Prostate gland (tissue), 2 donors: ENCODE data around the gene UBE4B.
"Not testable (repeated sequence)": the region's sequence is repeated elsewhere in the genome, so short reads cannot be mapped to it uniquely, and the experiment has no call there.

ENCODE experiments used
- POLR2A ChIP-seq: fragments of 450-650 bp; IDR thresholded peaks from one replicate; pipeline ENCODE4 v1.6.1; 2016; ENCODE audit warnings: antibody characterized with exemption, mild to moderate bottlenecking
- TF ChIP-seq, protein P1 (sequence below), 4 experiments: fragments of 200-600 bp in 2 of 4; fragments of 450-650 bp in 2 of 4; sonication (generic) in 2 of 4; IDR thresholded peaks; 1 replicate in 3 of 4; 2 replicates in 1 of 4; pipeline ENCODE4 v1.5.1; 2016 to 2019; ENCODE audit warnings: antibody characterized with exemption in 4 of 4, mild to moderate bottlenecking in 2 of 4, moderate library complexity in 2 of 4

DNA sequence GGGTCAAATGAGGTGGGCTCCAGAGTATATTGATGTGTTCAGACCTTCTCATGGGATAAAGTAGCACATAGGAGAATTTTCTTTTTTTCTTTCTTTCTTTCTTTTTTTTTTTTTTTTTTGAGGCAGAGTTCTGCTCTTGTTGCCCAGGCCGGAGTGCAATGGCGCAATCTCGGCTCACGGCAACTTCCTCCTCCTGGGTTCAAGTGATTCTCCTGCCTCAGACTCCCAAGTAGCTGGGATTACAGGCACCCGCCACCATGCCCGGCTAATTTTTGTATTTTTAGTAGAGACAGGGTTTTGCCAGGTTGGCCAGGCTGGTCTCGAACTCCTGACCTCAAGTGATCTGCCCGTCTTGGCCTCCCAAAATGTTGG, 74.7 kb downstream of the UBE4B start:
- not testable (repeated sequence) for TF ChIP-seq POLR2A
- TF ChIP-seq, protein P1, sequence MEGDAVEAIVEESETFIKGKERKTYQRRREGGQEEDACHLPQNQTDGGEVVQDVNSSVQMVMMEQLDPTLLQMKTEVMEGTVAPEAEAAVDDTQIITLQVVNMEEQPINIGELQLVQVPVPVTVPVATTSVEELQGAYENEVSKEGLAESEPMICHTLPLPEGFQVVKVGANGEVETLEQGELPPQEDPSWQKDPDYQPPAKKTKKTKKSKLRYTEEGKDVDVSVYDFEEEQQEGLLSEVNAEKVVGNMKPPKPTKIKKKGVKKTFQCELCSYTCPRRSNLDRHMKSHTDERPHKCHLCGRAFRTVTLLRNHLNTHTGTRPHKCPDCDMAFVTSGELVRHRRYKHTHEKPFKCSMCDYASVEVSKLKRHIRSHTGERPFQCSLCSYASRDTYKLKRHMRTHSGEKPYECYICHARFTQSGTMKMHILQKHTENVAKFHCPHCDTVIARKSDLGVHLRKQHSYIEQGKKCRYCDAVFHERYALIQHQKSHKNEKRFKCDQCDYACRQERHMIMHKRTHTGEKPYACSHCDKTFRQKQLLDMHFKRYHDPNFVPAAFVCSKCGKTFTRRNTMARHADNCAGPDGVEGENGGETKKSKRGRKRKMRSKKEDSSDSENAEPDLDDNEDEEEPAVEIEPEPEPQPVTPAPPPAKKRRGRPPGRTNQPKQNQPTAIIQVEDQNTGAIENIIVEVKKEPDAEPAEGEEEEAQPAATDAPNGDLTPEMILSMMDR (IDR thresholded peaks at IDR 0.05) = not testable (repeated sequence)
